Esophagus squamous epithelium (tissue), 4 donors: Measurements from ENCODE around the gene MAP1S.

Experiments
- POLR2A ChIP-seq, 4 donors: fragments of 450-650 bp; IDR thresholded peaks; one replicate each; pipeline ENCODE4 v1.6.1; 2017; ENCODE audit warnings: antibody characterized with exemption in 4 of 4, mild to moderate bottlenecking in 4 of 4, moderate library complexity in 3 of 4
- TF ChIP-seq, protein P1 (sequence below), 6 experiments: fragments of 450-650 bp in 4 of 6; fragments of 200-600 bp in 2 of 6; sonication (generic) in 2 of 6; IDR thresholded peaks; one replicate each; pipeline ENCODE4 v1.5.1; 2016 to 2019; ENCODE audit warnings: antibody characterized with exemption in 6 of 6, mild to moderate bottlenecking in 4 of 6, moderate library complexity in 4 of 6

DNA sequence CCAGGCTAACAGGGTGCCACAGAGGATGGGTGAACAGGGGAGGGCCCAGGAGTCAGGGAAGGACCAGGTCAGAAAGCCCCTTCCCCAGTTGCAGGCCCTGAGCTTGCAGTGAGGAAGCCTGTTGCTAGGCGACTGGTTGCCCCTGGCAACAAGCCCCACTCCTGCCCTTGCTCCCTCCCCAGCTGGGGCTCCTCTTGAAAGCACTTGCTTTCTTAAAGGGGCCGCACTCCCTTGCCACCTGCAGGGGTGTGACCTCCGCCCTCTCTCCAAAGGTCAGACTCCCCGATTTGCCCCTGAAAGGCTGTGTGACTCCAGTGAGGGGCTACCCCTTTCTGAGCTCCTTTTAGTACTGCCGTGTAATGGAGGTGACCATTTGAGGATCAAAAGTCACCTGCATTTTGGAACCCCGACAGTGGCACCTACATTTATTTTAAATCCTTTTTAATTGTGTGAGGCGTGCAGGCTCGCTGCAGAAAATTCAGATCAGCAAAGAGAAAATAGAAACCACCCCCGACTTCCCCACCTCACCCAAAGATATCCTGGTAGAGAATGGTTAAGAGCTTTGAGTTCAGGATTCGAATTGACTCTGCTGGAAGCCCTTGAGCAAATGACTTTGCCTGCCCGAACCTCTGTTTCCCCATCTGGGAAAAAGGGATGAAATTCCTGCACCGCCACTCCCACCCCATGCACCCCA, 36.8 kb downstream of the MAP1S start:
- TF ChIP-seq, protein P1, sequence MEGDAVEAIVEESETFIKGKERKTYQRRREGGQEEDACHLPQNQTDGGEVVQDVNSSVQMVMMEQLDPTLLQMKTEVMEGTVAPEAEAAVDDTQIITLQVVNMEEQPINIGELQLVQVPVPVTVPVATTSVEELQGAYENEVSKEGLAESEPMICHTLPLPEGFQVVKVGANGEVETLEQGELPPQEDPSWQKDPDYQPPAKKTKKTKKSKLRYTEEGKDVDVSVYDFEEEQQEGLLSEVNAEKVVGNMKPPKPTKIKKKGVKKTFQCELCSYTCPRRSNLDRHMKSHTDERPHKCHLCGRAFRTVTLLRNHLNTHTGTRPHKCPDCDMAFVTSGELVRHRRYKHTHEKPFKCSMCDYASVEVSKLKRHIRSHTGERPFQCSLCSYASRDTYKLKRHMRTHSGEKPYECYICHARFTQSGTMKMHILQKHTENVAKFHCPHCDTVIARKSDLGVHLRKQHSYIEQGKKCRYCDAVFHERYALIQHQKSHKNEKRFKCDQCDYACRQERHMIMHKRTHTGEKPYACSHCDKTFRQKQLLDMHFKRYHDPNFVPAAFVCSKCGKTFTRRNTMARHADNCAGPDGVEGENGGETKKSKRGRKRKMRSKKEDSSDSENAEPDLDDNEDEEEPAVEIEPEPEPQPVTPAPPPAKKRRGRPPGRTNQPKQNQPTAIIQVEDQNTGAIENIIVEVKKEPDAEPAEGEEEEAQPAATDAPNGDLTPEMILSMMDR (IDR thresholded peaks at IDR 0.05), result no peak
- no peak for TF ChIP-seq POLR2A (IDR thresholded peaks at IDR 0.05)
